ENCODE data around the gene DLG1.

Gene DLG1

GRCh38 chr3:197010556-197011351 is 287.7 kb downstream of the DLG1 start:
- no peak for DNase-seq

- DNase-seq: no peak
These were observed 288.8 kb downstream of the DLG1 start for GRCh38 chr3:197009532-197010019.

- DNase-seq: no peak
These were observed 289.8 kb downstream of the DLG1 start for GRCh38 chr3:197008436-197009209.

DNA sequence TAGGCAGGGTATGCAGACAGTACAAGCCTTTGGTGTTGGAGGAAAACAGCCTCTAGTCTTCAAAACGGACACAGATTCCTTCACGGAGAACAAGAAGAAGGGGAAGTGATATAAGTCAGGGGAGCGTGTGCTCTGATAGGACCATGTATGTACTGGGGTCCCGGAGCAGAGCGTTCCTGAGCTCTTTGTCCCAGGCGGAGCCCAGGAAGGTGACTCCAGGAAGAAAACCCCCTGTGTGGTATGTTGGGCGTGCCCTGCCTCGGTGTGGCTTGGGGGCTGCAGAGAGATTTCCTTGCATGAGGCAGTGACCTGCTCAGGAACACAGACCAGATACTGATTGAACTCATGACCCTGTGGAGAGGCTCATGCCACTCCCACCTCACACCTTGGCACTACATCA is 290.5 kb downstream of the DLG1 start:
- no peak for DNase-seq

- DNase-seq: no peak
These were observed 291.0 kb downstream of the DLG1 start for GRCh38 chr3:197007296-197007940.

GRCh38 chr3:197006860-197007259 is 291.6 kb downstream of the DLG1 start:
- DNase-seq: no peak

DNA sequence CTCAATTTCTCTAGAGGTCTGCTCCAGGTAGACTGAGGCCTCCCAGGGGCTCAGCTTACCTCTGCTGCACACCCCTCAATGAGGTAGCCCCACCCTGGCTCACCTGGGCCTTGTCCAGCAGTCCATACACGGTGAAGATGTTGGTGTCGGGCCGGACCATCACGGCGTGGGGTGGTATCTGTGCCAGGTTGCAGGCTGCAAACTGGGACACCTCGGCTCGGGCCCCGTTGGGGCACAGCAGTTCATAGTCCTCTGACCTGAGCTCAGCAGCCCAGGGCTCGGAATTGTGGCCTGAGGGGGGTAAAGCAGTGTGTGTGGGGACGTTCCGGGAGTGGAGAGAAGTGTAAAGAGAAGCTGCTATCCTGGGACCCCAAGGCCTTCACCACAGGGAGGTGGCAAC is 292.0 kb downstream of the DLG1 start:
- DNase-seq: no peak

GRCh38 chr3:197003461-197004385 is 294.7 kb downstream of the DLG1 start:
- DNase-seq: no peak

DNA sequence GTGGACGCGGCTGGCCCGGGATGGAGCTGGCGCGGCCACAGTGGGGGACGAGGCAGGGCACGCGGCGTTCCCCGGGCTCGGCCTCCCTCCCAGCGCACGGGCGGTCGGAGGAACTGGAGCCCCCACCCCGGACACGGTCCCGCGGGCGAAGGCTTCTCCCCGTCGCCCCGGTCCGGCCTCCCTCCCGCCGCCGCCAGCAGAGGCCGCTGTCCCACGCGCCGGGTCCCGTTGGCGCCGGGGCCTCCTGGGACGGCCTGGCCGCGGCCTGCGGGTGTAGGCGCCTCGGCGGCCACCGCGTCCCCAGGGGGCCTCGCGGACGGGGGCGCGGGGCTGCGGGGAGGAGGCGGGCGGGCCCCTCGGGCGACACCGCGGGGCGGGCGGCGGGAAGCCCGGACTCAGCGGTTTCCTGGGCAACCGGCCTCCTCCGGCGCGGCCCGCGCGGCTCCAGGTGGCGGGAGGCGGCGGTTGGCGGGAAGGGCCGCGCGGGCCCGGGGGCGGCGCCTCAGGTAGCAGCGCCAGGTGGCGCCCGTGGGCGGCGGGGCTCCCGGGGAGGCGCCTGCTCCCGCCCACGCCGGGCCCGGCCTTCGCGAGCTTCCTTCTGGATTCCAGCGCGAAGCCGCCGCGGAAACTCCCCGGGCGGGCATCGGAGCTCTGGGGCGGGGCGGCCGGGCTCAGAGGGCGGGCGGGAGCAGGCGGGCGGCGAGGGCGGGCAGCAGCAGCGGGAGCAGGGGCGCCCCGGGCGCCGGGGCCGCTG is 295.5 kb downstream of the DLG1 start:
- peak; percentile 20 to 69 for DNase-seq

- no peak for DNase-seq
These were observed 296.3 kb downstream of the DLG1 start for GRCh38 chr3:197001972-197002700.

GRCh38 chr3:197001106-197001971 is 297.1 kb downstream of the DLG1 start:
- no peak for DNase-seq

GRCh38 chr3:197000211-197000610 is 298.2 kb downstream of the DLG1 start:
- DNase-seq: no peak

DNA sequence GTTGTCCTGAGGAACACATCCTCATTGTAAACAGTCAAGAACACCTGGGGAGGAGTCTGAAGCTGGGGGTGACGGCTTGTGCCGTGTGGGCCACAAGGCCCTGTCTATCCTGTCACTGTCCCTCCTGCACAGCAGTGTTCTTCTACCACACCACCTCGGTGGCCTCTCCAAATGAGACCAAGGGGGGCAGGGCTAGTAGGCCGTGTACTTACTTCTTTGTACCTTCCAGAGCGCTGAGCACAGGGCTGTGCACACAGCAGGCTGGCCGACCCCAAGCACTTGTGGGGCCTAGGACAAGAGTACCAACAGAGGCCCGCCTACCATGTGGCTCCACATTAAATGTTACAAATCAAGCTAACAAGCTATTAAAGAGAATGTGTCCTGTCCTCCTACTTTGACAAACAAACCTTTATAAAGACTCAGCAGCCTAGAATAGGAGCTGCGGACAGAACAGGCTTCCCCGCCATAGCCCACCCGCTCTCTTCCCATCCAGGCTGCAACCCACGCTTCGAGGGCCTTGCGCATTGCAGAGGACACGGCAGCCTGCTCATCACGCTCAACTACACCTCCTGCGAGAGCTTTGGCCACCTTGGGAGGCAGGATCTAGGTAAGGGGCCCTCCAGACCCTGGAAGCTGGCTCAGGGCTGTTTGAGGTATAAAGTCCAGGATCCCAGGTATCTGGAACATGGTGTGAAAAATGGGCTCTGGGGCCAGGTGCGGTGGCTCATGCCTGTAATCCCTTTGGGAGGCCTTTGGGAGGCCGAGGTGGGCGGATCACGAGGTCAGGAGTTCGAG is 299.2 kb downstream of the DLG1 start:
- DNase-seq: no peak

DNA sequence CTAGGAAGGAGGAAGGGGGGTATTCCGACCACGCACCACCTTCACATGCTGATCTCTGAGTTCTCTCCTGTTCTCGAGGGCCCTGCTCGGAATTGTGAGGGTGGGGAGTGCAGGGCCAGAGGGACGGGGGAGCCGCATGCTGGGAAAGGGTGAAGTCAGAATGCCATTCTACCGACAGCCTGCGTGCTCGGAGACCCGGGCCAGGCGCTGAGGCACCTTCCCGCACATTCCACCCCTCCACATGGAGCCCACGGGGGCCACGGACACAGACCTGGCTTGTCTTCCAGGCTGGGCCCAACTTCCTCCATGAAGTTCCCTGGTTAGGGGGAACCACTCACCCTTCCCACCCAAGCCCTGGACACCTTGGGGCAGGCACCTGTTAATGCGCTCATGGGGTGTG is 301.1 kb downstream of the DLG1 start:
- no peak for DNase-seq

DNA sequence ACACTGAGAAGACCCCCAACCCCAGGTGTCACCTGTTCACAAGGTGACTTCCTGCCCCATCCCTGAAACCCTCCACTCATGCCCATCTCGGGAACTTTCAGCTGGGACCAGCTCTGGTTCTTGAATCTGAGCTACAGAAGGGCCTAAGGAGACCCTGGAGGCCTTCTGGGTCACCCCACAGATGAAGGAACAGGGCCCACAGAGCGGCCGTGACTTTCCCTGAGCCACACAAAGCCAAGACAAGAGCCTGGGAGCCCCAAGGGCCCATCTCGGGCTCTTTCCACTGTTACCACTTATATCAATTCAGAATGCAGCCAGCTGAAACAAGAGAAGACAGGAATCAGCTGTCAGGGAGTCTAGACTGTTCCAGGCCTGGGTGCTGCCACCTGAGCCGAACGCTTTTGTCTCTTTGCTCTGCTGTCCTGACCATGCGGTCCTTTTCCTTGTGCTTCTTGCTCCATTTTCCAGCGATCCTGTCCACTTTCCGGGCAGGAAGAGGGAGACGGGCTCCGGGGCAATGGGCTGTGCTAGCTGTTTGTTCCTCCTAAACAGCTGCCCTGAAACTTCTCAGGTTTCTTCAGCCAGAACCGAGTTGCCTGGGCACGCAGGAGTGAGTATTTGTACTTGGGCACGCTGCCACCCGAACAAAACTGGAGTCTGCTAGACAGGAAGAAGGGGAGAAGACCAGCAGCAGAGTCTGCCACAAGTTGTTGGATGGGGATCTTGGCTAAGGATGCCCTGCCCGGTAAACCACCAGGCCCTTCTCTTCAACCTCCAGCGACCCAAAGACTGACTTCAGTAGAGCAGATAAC is 301.8 kb downstream of the DLG1 start:
- peak; percentile 59 to 63 for DNase-seq

DNA sequence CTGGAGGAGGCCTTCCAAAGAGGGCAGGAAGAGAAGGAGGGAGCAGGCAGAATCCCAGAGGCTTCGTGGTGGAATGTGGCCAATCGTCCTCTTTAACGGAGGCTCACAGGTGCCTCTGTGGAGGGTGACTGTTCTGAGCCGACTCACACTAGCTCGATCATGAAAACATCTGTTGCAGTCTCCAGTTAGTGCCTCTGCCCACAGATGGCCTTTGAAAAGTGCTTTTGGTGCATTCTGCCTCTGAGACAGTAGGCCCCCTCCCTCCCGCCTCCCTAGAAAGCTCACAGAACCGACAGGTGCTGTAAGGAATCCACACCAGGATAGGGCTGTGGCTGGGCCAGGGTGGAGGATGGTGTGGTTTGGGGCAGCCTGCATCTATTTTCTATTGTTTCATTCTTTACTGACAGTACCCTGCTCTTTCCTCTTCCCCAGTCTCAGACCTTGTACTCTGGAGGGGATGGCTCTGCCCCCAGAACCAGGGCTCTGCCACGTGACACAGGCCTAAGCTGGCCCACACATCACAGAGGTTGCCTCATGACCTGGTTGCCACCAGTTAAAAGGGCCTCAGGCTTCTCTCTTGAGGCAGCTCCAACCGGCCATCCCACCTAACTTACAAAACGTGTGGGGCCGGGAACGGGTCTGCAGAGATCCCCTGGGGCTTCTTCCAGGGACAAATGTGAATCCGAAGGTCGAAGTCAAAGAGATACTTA is 302.6 kb downstream of the DLG1 start:
- DNase-seq: peak; percentile 39 to 66

DNA sequence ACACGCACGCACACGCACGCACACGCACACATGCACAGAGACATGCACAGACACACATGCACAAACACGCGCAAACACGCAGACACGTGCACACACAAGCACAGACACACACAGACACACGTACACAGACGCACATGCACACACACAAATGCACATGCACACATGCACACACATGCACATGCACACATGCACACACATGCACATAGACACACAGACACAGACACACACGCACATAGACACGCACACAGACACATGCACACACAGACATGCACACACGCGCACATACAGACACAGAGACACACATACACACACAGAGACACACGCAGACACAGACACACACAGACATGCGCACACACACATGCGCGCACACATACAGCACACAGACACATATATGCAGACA is 303.4 kb downstream of the DLG1 start:
- no peak for DNase-seq

GRCh38 chr3:196994056-196994455 is 304.4 kb downstream of the DLG1 start:
- no peak for DNase-seq
